H4 (cell line): ENCODE data around the gene TFRC. TPM values are rescaled to one million over a fixed set of nuclear protein-coding genes. Genes with fewer than 3 reads are reported as not detected.
"Not testable (repeated sequence)": the region's sequence is repeated elsewhere in the genome, so short reads cannot be mapped to it uniquely, and the experiment has no call there.

Experiments
- DNase-seq: peaks from one replicate; pipeline ENCODE4 v3.0.0-alpha.2; 2015; ENCODE audit warnings: low spot score
- total RNA-seq: library from RNA; depleted of rRNA; stranded (reverse); fragments of >200 nt; shearing (Covaris generic); gene quantifications from 2 replicates; pipeline ENCODE4 v1.2.3, GENCODE V29; 2014; rRNA removed

Gene TFRC
- total RNA-seq, 1 experiment from 2014 or later: 286 TPM

DNA sequence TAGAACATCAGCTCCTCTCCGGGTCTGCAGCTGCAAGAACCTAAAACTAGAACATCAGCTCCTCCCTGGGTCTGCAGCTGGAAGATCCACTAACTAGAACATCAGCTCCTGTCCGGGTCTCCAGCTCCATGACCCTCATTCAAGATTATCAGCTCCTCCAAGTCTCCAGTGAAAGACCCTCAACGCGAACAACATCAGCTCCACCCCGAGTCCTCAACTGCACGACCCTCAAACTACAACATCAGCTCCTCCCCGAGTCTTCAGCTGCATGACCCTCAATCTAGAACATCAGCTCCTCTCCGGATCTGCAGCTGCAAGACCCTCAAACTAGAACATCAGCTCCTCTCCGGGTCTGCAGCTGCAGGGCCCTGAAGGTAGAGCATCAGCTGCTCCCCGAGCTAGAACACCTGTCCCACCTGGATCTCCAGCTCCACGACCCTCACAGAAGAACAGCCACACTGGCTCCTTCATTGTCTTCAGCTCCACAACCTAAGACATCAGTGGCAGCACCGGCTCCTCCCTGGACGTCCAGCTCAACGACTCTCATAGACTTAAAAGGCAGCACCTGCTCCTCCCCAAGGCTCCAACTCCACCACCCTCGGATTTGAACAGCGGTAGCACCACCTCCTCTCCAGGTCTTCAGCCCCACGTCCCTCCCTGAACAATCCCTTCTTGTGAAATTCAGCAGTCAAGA lies 77.4 kb downstream of the TFRC start:
- not testable (repeated sequence) for DNase-seq

DNA sequence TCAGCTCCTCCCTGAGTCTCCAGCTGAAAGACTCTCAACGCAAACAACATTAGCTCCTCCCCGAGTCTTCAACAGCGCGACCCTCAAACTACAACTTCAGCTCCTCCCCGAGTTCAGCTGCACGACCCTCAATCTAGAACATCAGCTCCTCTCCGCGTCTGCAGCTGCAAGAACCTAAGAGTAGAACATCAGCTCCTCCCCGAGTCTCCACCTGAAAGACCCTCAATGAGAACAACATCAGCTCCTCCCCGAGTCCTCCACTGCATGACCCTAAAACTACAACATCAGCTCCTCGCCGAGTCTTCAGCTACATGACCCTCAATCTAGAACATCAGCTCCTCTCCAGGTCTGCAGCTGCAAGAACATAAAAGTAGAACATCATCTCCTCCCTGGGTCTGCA lies 78.3 kb downstream of the TFRC start:
- no peak for DNase-seq

- not testable (repeated sequence) for DNase-seq
These were observed 79.2 kb downstream of the TFRC start for GRCh38 chr3:196002721-196003120.

- not testable (repeated sequence) for DNase-seq
These were observed 80.7 kb downstream of the TFRC start for GRCh38 chr3:196001240-196001639.

DNA sequence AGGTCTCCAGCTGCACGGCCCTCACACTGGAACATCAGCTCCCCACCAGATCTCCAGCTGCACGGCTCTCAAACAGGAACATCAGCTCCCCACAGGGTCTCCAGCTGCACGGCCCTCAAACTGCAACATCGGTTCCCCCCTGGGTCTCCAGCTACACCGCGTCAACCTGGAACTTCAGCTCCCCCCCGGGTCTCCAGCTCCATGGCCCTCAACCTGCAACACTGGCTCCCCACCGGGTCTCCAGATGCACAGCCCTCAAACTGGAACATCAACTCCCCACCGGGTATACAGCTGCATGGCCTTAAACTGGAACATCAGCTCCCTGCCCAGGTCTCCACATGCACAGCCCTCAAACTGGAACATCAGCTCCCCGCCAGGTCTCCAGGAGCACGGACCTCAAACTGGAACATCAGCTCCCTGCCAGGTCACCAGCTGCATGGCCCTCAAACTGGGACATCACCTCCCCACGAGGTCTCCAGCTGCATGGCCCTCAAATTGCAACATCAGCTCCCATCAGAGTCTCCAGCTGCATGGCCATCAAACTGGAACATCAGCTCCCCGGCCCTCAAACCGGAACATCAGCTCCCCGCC lies 81.4 kb downstream of the TFRC start:
- DNase-seq: not testable (repeated sequence)

DNA sequence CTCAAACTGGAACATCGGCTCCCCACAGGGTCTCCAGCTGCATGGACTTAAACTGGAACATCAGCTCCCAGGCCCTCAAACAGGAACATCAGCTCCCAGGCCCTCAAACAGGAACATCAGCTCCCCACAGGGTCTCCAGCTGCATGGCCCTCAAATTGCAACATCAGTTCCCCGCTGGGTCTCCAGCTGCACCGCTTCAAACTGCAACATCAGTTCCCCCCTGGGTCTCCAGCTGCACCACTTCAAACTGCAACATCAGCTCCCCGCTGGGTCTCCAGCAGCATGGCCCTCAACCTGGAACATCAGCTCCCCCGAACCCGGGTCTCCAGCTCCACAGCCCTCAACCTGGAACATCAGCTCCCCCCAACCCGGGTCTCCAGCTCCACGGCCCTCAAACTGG lies 82.0 kb downstream of the TFRC start:
- no peak for DNase-seq

Other genes starting within 250 kb of the TFRC start
- 3.7 and 6.4 TPM in 2 replicates for gene TNK2, start 173.5 kb downstream of the TFRC start, total RNA-seq
- gene ZDHHC19, start 129.3 kb upstream of the TFRC start, total RNA-seq: not detected in 2 replicates
- not detected in 2 replicates for gene SLC51A, start 134.4 kb upstream of the TFRC start, total RNA-seq
- 74.3 and 87.9 TPM in 2 replicates for gene PCYT1A, start 205.6 kb upstream of the TFRC start, total RNA-seq
- gene DYNLT2B, start 236.2 kb upstream of the TFRC start, total RNA-seq: 36.5 and 55.6 TPM in 2 replicates